GM12878 (cell line): ENCODE data around the gene ARHGAP26. TPM values are rescaled to one million over a fixed set of nuclear protein-coding genes. Genes with fewer than 3 reads are reported as not detected.

ENCODE experiments used
- ATAC-seq: fragments of 200-7000 bp; cut with Tn5 transposase; 3 replicates; pipeline ENCODE4 v1.9.1; 2020; ENCODE audit warnings: mild to moderate bottlenecking, moderate library complexity
- BruUV-seq: library from RNA; stranded (reverse); fragments of 400-500 nt; replicated peaks from 2 replicates; lab custom pipeline; 2021; lab: Mats Ljungman, UMichigan
- CTCF ChIA-PET: fragments of 300-600 bp; sonication (Branson Sonifier 250); formaldehyde crosslinking; extraction: SDS; loops from one replicate; lab custom pipeline; 2021; ENCODE audit warnings: inconsistent platforms; lab: Yijun Ruan, JAX
- POLR2A ChIA-PET: fragments of 350-600 bp; formaldehyde crosslinking; extraction: SDS; loops from one replicate; lab custom pipeline; 2021; ENCODE audit warnings: inconsistent platforms; lab: Charles Lee
- RAD21 ChIA-PET: fragments of 300-600 bp; sonication (Branson Sonifier 250); formaldehyde crosslinking; loops from one replicate; lab custom pipeline; 2023; ENCODE audit warnings: antibody characterized with exemption; ENCODE audit not compliant: unreplicated experiment; lab: Charles Lee
- SMC1A ChIA-PET: fragments of 300-600 bp; sonication (Branson Sonifier 250); formaldehyde crosslinking; loops from one replicate; lab custom pipeline; 2023; ENCODE audit not compliant: unreplicated experiment, uncharacterized antibody; lab: Charles Lee
- DNase-seq: peaks from one replicate; pipeline ENCODE4 v3.0.0-alpha.2; 2011; ENCODE audit warnings: low read depth, low spot score
- FAIRE-seq: peaks from 3 replicates; lab custom pipeline; 2011; peaks lifted over from hg19 to GRCh38; lab: Jason Lieb, UNC
- H2AFZ ChIP-seq: 2 replicates; pipeline ENCODE4 v1.6.0; 2011; ENCODE audit warnings: low read depth, low read length, control low read depth; ENCODE audit not compliant: control insufficient read depth
- H3K27ac ChIP-seq: 2 replicates; pipeline ENCODE4 v1.5.1; 2011; ENCODE audit warnings: control low read depth; ENCODE audit not compliant: control insufficient read depth, insufficient read depth
- H3K27me3 ChIP-seq, 2 experiments: replicated peaks in 1 of 2; 2 replicates each; pipeline versions ENCODE4 v1.6.0 to v1.6.1; 2011; ENCODE audit warnings: low read length in 1 of 2; ENCODE audit not compliant: control insufficient read depth in 2 of 2, insufficient read depth in 2 of 2
- H3K36me3 ChIP-seq, 2 experiments: 2 replicates each; pipeline ENCODE4 v1.5.1; 2011; ENCODE audit warnings: low read length in 1 of 2; ENCODE audit not compliant: control insufficient read depth in 2 of 2, insufficient read depth in 2 of 2
- H3K4me1 ChIP-seq: 2 replicates; pipeline ENCODE4 v1.6.1; 2011; ENCODE audit warnings: mild to moderate bottlenecking, low read length, moderate library complexity, mixed read lengths; ENCODE audit not compliant: control insufficient read depth, insufficient read depth
- H3K4me2 ChIP-seq: 2 replicates; pipeline ENCODE4 v1.6.0; 2011; ENCODE audit warnings: control low read depth; ENCODE audit not compliant: control insufficient read depth, insufficient read depth
- H3K4me3 ChIP-seq: fragments of 200-600 bp; sonication (generic); 2 replicates; pipeline ENCODE4 v1.5.1; 2016
- H3K79me2 ChIP-seq: 2 replicates; pipeline ENCODE4 v1.6.0; 2011; ENCODE audit warnings: low read length; ENCODE audit not compliant: control insufficient read depth, insufficient read depth
- H3K9ac ChIP-seq: 2 replicates; pipeline ENCODE4 v1.8.0; 2011; ENCODE audit warnings: low read length, control low read depth, mixed read lengths; ENCODE audit not compliant: control insufficient read depth, insufficient read depth
- H3K9me3 ChIP-seq: replicated peaks from 3 replicates; pipeline ENCODE4 v1.5.1; 2011; ENCODE audit warnings: mild to moderate bottlenecking, low read length; ENCODE audit not compliant: control insufficient read depth, insufficient read depth
- H4K20me1 ChIP-seq: 2 replicates; pipeline ENCODE4 v1.6.0; 2011; ENCODE audit not compliant: control insufficient read depth, insufficient read depth
- CEBPB ChIP-seq, 2 experiments: fragments of 150-350 bp in 1 of 2; IDR thresholded peaks; 2 replicates each; pipeline ENCODE4 v1.6.1; 2012 to 2014; ENCODE audit warnings: low read depth in 2 of 2, low read length in 2 of 2, borderline replicate concordance in 1 of 2, inconsistent platforms in 1 of 2
- ETV6 ChIP-seq, 2 experiments: fragments of 450-650 bp in 1 of 2; IDR thresholded peaks in 1 of 2; conservative IDR thresholded peaks in 1 of 2; 2 replicates each; pipeline ENCODE4 v1.6.1; 2014; ENCODE audit warnings: antibody characterized with exemption in 1 of 2, borderline replicate concordance in 1 of 2, low read depth in 1 of 2, mild to moderate bottlenecking in 1 of 2, moderate library complexity in 1 of 2
- GATAD2B ChIP-seq: fragments of 450-650 bp; conservative IDR thresholded peaks from 2 replicates; pipeline ENCODE4 v1.6.1; 2017; ENCODE audit warnings: low read depth, mild to moderate bottlenecking, moderate library complexity
- MAX ChIP-seq: IDR thresholded peaks from 2 replicates; pipeline ENCODE4 v1.6.1; 2012; ENCODE audit warnings: low read depth, low read length, improper control_type of control experiment
- NFIC ChIP-seq: IDR thresholded peaks from 2 replicates; pipeline ENCODE4 v1.6.1; 2012; ENCODE audit warnings: low read depth, mild to moderate bottlenecking, inconsistent platforms, low read length, moderate library complexity
- NR2C2 ChIP-seq: IDR thresholded peaks from 2 replicates; pipeline ENCODE4 v1.6.1; 2011; ENCODE audit warnings: borderline replicate concordance, low read depth; ENCODE audit not compliant: control insufficient read depth, insufficient read length
- WGBS: methylation state at CpG from one replicate; pipeline ENCODE4 v1.1.6; 2016; ENCODE audit warnings: low lambda C conversion rate; ENCODE audit not compliant: insufficient replicate concordance, insufficient coverage; ENCODE audit errors: missing lambda C conversion rate; 5-methylcytosine and 5-hydroxymethylcytosine counted together
- in situ Hi-C: fragments of 300-500 bp; cut with MboI; formaldehyde crosslinking; loops from 9 replicates; pipeline ENCODE4 v1.14.3; 2018; ENCODE audit warnings: mixed read lengths
- intact Hi-C: fragments of 100-400 bp; cut with micrococcal nuclease; formaldehyde crosslinking; loops from one replicate; pipeline ENCODE4 v1.14.2; 2022; ENCODE audit not compliant: unreplicated experiment
- polyA plus RNA-seq, 11 experiments: library from polyadenylated mRNA; depleted of rRNA in 4 of 11; unstranded in 6 of 11; stranded (reverse) in 5 of 11; fragments of >200 nt; fragmentation: Nextera tagmentation in 4 of 11; fragmentation: Illumina TruSeq in 1 of 11; extraction: Ambion mirVana in 4 of 11; extraction: Trizol in 1 of 11; gene quantifications; 1 replicate in 1 of 11; 2 replicates in 10 of 11; pipeline versions ENCODE4 v1.2.1 to v1.2.3, GENCODE V29; 2011 to 2016; ENCODE audit warnings: inconsistent platforms in 2 of 11, missing spikeins in 2 of 11, low read depth in 1 of 11
- total RNA-seq, 4 experiments: library from RNA; depleted of rRNA in 3 of 4; stranded (reverse); fragments of >200 nt in 3 of 4; fragmentation: Illumina TruSeq in 1 of 4; extraction: Trizol in 1 of 4; gene quantifications; 2 replicates each; pipeline versions ENCODE4 v1.2.1 to v1.2.3, GENCODE V29; 2013 to 2021
- TF ChIP-seq, protein P1 (sequence below): fragments of 450-650 bp; IDR thresholded peaks from 2 replicates; pipeline ENCODE4 v1.6.1; 2017; ENCODE audit warnings: antibody characterized with exemption, mild to moderate bottlenecking, moderate library complexity
- TF ChIP-seq, protein P2 (sequence below): fragments of 450-650 bp; IDR thresholded peaks from 2 replicates; pipeline ENCODE4 v1.6.1; 2016; ENCODE audit warnings: mild to moderate bottlenecking

ARHGAP26 gene
- total and polyA plus RNA-seq, 10 of the 15 experiments (the other 5 are each of a cell fraction or from before 2014, with no cell fraction given) = 9.4 to 41.5 (median 19.3) TPM

DNA sequence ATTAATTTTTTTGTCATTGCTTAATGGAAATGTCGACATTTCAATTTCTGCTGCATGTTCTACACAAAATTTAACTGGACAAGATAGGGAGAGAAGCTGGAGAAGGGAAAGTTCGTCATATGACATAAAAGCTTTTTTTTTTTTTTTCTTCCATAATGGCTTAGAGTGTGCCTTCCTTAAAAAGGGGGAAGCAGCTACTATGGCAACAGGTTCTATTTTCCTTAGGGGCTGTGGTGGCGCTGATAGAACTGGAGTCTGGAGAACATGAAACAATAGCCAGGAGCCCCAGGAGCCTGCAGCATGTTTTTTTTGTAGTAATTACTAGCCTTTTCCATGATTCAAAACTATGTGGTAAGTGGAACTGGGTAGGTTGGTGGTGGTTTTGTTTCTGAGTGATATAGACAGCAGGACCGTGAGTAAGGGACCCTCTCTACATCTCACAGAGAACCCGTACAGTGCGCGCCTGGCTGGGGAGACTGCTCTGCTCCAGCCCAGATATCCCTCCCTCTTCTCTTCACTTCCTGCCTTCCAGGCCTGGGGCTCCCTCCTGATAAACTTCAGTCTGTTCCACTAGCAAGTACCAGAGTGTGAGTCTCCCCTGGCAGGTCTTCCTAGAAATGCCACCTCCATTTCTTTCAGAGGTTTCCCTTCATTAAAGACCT is 331.7 kb downstream of the ARHGAP26 start:
- Histone ChIP-seq H2AFZ (no peak overlapping the region), H3K4me2 (no peak overlapping the region; the same call in 1 of the 2 replicates), H3K27me3 (no peaks in the 10 kb centered on the region), H3K79me2 (no peaks in the 10 kb centered on the region; the same call in 1 of the 2 replicates), H3K36me3 (peaks cover 0 to 2% of the 10 kb centered on the region in 2 experiments; a peak in 2 of 4 replicates), H3K4me1 (peaks cover 19% of the 10 kb centered on the region), H3K9ac (no peak overlapping the region), H3K27ac (peak overlapping the region; percentile 39), H3K9me3 (peaks cover under 1% of the 10 kb centered on the region; the same call in 2 of the 3 replicates), H4K20me1 (no peaks in the 10 kb centered on the region), H3K4me3 (no peak overlapping the region)
- DNase-seq (no peak), FAIRE-seq (no peak), ATAC-seq (peak; percentile 44)
- in situ Hi-C loops (no loop called here), intact Hi-C loops (no loop called here)
- ChIA-PET POLR2A (interaction anchor here (0.6 to 1.9 kb wide), 6 partner anchors 11 to 250 kb away, joined by 3 to 5 read pairs (median 3); no protein-coding TSS in a partner anchor), RAD21 (interaction anchor here (1.1 to 2.3 kb wide), 5 partner anchors 9 to 82 kb away, joined by 3 to 13 read pairs (median 3); no protein-coding TSS in a partner anchor), CTCF (interaction anchor here (3.7 kb wide), 1 partner anchor 9 kb away, joined by 14 read pairs; no protein-coding TSS in a partner anchor), SMC1A (interaction anchor here (0.6 to 20.0 kb wide), 7 partner anchors 9 to 867 kb away, joined by 3 to 271 read pairs (median 4); no protein-coding TSS in a partner anchor)
- 84% methylated on average over 7 of the region's 7 CpGs for WGBS
- no TSS peak for BruUV-seq
- TF ChIP-seq ETV6 (conservative IDR thresholded peaks at IDR 0.05 in 1 of 2, IDR thresholded peaks at IDR 0.05 in 1 of 2; ENCODE audit: borderline replicate concordance in 1 of 2, low read depth in 1 of 2) (no peak), NFIC (no peak), MAX (no peak), NR2C2 (no peak), GATAD2B (no peak), CEBPB (IDR thresholded peaks at IDR 0.05; ENCODE audit: borderline replicate concordance in 1 of 2, low read depth in 2 of 2, low read length in 2 of 2) (0 out of 4 replicates have a peak, but pooled peaks of 1 of the 2 experiments have one; percentile 0)
- TF ChIP-seq, protein P1, sequence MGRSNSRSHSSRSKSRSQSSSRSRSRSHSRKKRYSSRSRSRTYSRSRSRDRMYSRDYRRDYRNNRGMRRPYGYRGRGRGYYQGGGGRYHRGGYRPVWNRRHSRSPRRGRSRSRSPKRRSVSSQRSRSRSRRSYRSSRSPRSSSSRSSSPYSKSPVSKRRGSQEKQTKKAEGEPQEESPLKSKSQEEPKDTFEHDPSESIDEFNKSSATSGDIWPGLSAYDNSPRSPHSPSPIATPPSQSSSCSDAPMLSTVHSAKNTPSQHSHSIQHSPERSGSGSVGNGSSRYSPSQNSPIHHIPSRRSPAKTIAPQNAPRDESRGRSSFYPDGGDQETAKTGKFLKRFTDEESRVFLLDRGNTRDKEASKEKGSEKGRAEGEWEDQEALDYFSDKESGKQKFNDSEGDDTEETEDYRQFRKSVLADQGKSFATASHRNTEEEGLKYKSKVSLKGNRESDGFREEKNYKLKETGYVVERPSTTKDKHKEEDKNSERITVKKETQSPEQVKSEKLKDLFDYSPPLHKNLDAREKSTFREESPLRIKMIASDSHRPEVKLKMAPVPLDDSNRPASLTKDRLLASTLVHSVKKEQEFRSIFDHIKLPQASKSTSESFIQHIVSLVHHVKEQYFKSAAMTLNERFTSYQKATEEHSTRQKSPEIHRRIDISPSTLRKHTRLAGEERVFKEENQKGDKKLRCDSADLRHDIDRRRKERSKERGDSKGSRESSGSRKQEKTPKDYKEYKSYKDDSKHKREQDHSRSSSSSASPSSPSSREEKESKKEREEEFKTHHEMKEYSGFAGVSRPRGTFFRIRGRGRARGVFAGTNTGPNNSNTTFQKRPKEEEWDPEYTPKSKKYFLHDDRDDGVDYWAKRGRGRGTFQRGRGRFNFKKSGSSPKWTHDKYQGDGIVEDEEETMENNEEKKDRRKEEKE = no peak
- TF ChIP-seq, protein P2, sequence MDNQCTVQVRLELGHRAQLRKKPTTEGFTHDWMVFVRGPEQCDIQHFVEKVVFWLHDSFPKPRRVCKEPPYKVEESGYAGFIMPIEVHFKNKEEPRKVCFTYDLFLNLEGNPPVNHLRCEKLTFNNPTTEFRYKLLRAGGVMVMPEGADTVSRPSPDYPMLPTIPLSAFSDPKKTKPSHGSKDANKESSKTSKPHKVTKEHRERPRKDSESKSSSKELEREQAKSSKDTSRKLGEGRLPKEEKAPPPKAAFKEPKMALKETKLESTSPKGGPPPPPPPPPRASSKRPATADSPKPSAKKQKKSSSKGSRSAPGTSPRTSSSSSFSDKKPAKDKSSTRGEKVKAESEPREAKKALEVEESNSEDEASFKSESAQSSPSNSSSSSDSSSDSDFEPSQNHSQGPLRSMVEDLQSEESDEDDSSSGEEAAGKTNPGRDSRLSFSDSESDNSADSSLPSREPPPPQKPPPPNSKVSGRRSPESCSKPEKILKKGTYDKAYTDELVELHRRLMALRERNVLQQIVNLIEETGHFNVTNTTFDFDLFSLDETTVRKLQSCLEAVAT = no peak
